CD14-positive monocyte (primary cell): Measurements from ENCODE around the gene NOP10. TPM values are rescaled to one million over a fixed set of nuclear protein-coding genes. Genes with fewer than 3 reads are reported as not detected.
"Not testable (repeated sequence)": the region's sequence is repeated elsewhere in the genome, so short reads cannot be mapped to it uniquely, and the experiment has no call there.

Source experiments
- DNase-seq, 3 donors: peaks; one replicate each; pipeline ENCODE4 v3.0.0-alpha.2; 2011 to 2022
- H2AFZ ChIP-seq: 2 replicates; pipeline ENCODE4 v1.6.0; 2012; ENCODE audit warnings: mild to moderate bottlenecking, low read depth, low read length, inconsistent platforms; ENCODE audit not compliant: insufficient read depth, poor library complexity, severe bottlenecking
- H3K27ac ChIP-seq, 2 donors: 1 replicate in 1 of 2; 2 replicates in 1 of 2; pipeline ENCODE4 v1.5.1; 2012 to 2013; ENCODE audit warnings: low read length in 2 of 2, control low read depth in 1 of 2, inconsistent platforms in 1 of 2, low read depth in 1 of 2, mild to moderate bottlenecking in 1 of 2
- H3K27me3 ChIP-seq, 2 donors: one replicate each; pipeline versions ENCODE4 v1.6.0 to v1.6.1; 2011 to 2013; ENCODE audit warnings: low read length in 2 of 2; ENCODE audit not compliant: control insufficient read depth in 2 of 2, insufficient read depth in 2 of 2
- H3K36me3 ChIP-seq, 2 donors: replicated peaks in 1 of 2; 1 replicate in 1 of 2; 2 replicates in 1 of 2; pipeline versions ENCODE4 v1.5.1 to v1.6.1; 2012 to 2013; ENCODE audit warnings: low read length in 2 of 2, control low read depth in 1 of 2, inconsistent platforms in 1 of 2, mild to moderate bottlenecking in 1 of 2; ENCODE audit not compliant: insufficient read depth in 2 of 2, control insufficient read depth in 1 of 2
- H3K4me1 ChIP-seq, 2 donors: 1 replicate in 1 of 2; 2 replicates in 1 of 2; pipeline versions ENCODE4 v1.5.1 to v1.6.1; 2012 to 2013; ENCODE audit warnings: low read length in 2 of 2, control low read depth in 1 of 2, inconsistent platforms in 1 of 2, mild to moderate bottlenecking in 1 of 2, moderate library complexity in 1 of 2; ENCODE audit not compliant: insufficient read depth in 2 of 2, control insufficient read depth in 1 of 2
- H3K4me2 ChIP-seq: replicated peaks from 2 replicates; pipeline ENCODE3; 2012; ENCODE audit warnings: low read length, moderate library complexity, mild to moderate bottlenecking; ENCODE audit not compliant: poor library complexity, severe bottlenecking; ENCODE audit errors: extremely low read depth
- H3K4me3 ChIP-seq, 3 experiments: fragments of 200-600 bp in 1 of 3; sonication (generic) in 1 of 3; replicated peaks in 1 of 3; 1 replicate in 2 of 3; 2 replicates in 1 of 3; pipeline ENCODE4 v1.5.1; 2011 to 2013; ENCODE audit warnings: low read length in 3 of 3, mild to moderate bottlenecking in 3 of 3, control low read depth in 2 of 3, low read depth in 2 of 3, inconsistent platforms in 1 of 3, moderate library complexity in 1 of 3
- H3K79me2 ChIP-seq: 2 replicates; pipeline ENCODE4 v1.6.0; 2012; ENCODE audit warnings: mild to moderate bottlenecking, control low read depth, inconsistent platforms, low read length, moderate library complexity; ENCODE audit not compliant: insufficient read depth
- H3K9ac ChIP-seq: 2 replicates; pipeline ENCODE4 v1.6.0; 2017; ENCODE audit warnings: low read length, mild to moderate bottlenecking; ENCODE audit not compliant: insufficient read depth, poor library complexity, severe bottlenecking
- H3K9me3 ChIP-seq, 2 donors: replicated peaks in 1 of 2; 1 replicate in 1 of 2; 2 replicates in 1 of 2; pipeline versions ENCODE4 v1.5.1 to v1.6.1; 2012 to 2013; ENCODE audit warnings: low read length in 2 of 2, control low read depth in 1 of 2; ENCODE audit not compliant: control insufficient read depth in 1 of 2, insufficient read depth in 1 of 2
- H4K20me1 ChIP-seq: 2 replicates; pipeline ENCODE4 v1.6.0; 2012; ENCODE audit warnings: mild to moderate bottlenecking, low read length, control low read depth, moderate library complexity; ENCODE audit not compliant: insufficient read depth
- H3K27ac Mint-ChIP-seq, 7 donors: one replicate each; pipeline ENCODE4 v1.8.0; 2020; ENCODE audit warnings: mild to moderate bottlenecking in 7 of 7, mixed read lengths in 7 of 7, moderate library complexity in 6 of 7, inconsistent platforms in 2 of 7
- H3K27me3 Mint-ChIP-seq, 3 donors: one replicate each; pipeline ENCODE4 v1.8.0; 2021 to 2022; ENCODE audit warnings: low read depth in 3 of 3, mild to moderate bottlenecking in 3 of 3, mixed read lengths in 3 of 3, moderate library complexity in 3 of 3, inconsistent platforms in 1 of 3
- H3K36me3 Mint-ChIP-seq, 2 donors: one replicate each; pipeline ENCODE4 v1.8.0; 2020; ENCODE audit warnings: mixed read lengths in 2 of 2, inconsistent platforms in 1 of 2, mild to moderate bottlenecking in 1 of 2
- H3K4me1 Mint-ChIP-seq: one replicate; pipeline ENCODE4 v1.8.0; 2020; ENCODE audit warnings: mild to moderate bottlenecking, mixed read lengths
- H3K4me3 Mint-ChIP-seq, 2 donors: one replicate each; pipeline ENCODE4 v1.8.0; 2020; ENCODE audit warnings: mild to moderate bottlenecking in 2 of 2, mixed read lengths in 2 of 2, moderate library complexity in 1 of 2
- H3K9me3 Mint-ChIP-seq, 7 donors: one replicate each; pipeline ENCODE4 v1.8.0; 2020 to 2022; ENCODE audit warnings: mixed read lengths in 7 of 7, mild to moderate bottlenecking in 6 of 7, moderate library complexity in 6 of 7, inconsistent platforms in 2 of 7
- WGBS: methylation state at CpG from one replicate; pipeline ENCODE4 v1.1.5; 2013; ENCODE audit warnings: missing lambda C conversion rate; ENCODE audit not compliant: insufficient coverage; 5-methylcytosine and 5-hydroxymethylcytosine counted together
- intact Hi-C, 2 donors: fragments of 100-400 bp; cut with micrococcal nuclease; formaldehyde crosslinking; loops; one replicate each; pipeline versions ENCODE4 v1.15.0 to v1.15.1; 2023
- polyA minus RNA-seq: library from RNA; depleted of rRNA, polyadenylated mRNA; stranded (reverse); fragments of >200 nt; gene quantifications from 2 replicates; pipeline ENCODE4 v1.2.3, GENCODE V29; 2012
- polyA plus RNA-seq, 3 donors: library from polyadenylated mRNA; depleted of rRNA in 1 of 3; unstranded in 2 of 3; stranded (reverse) in 1 of 3; fragments of 300-500 nt in 2 of 3; fragments of >200 nt in 1 of 3; fragmentation: Illumina TruSeq in 2 of 3; gene quantifications; 1 replicate in 2 of 3; 2 replicates in 1 of 3; pipeline ENCODE4 v1.2.3, GENCODE V29; 2012 to 2021
- total RNA-seq, 12 experiments: library from RNA in 1 of 12; stranded (reverse) in 1 of 12; fragments of 120-200 nt in 1 of 12; gene quantifications; one replicate each; pipeline ENCODE4 v1.2.4 and lab custom pipeline; 2013 to 2026; ENCODE audit warnings: mixed read lengths in 6 of 12, inconsistent platforms in 1 of 12
- TF ChIP-seq, protein P1 (sequence below): fragments of 200-600 bp; IDR thresholded peaks from one replicate; pipeline ENCODE4 v1.8.0; 2022; ENCODE audit warnings: antibody characterized with exemption, mild to moderate bottlenecking

NOP10 gene
- 272 TPM for total RNA-seq (2013)
- 100 to 1,000 TPM; 260 to 677 (median 586) TPM for polyA plus RNA-seq
- 160 and 292 TPM in 2 replicates for polyA minus RNA-seq
- 33.9 to 88.7 (median 51.5) reads per million in 11 experiments for total RNA-seq (lab: John Stamatoyannopoulos, UW)

DNA sequence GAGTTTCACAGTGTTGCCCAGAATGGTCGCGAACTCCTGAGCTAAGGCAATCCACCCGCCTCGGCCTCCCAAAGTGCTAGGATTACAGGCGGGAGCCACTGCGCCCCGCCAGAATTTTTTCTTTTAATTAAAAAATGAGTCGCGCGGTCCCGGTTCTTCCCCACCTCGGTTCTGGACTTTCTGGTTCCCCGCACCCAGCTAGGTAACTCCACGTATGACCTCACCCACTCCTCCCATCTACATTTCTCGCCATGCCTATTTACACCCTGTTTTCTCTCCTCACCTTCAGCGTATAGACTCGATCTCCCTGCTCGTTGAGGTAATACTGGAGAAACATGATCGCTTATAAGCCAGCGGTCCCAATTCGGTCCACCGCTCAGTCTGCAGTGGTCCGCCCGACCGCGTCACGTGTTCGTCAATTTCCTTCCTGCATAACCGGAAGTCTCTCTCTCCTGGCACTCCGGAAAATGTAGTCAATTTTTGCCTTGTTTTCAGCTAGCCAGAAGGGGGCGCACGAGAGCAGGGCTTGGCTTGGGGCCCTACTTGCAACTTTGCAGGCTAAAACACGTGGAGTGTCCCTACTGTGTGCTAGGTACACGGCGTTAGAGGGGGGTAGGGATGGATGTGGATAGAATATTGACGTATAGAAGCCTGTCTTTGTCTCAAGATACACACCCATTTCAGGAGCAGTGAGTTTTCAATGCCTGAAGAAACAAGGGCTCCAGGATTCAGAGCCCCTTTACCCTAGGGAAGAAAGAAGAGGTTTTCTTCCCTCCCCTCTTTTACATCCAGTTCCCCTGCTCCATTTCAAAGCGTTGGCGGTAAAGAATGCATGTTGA is at the start of gene NOP10, which contains the start of gene NUTM1:
Gene NOP10 (minus strand): TSS at position 400 of the 839 bp plus-strand sequence. CDS start 63 bp downstream, at position 337.
Gene NUTM1 (plus strand): TSS at position 579 of the 839 bp plus-strand sequence. CDS start 382 bp downstream, outside the sequence.
- Histone ChIP-seq H3K4me1 (peaks cover 26 to 29% of the 10 kb centered on the region in 2 donors), H3K9ac (peak within 1 kb of the TSS; percentile 69), H3K79me2 (peaks cover 50% of the 10 kb centered on the region), H3K27me3 (no peaks in the 10 kb centered on the region), H4K20me1 (peaks cover 23% of the 10 kb centered on the region), H3K4me3 (peak within 1 kb of the TSS; percentile 62 to 96 (median 96)), H3K4me2 (peak within 1 kb of the TSS; percentile 72), H3K36me3 (peaks cover 0 to 31% of the 10 kb centered on the region in 2 donors), H3K27ac (peak within 1 kb of the TSS; percentile 43 to 86), H2AFZ (peak within 1 kb of the TSS; percentile 85), H3K9me3 (no peaks in the 10 kb centered on the region)
- no peaks in the 10 kb centered on the region for H3K9me3 Mint-ChIP-seq
- peaks cover 20 to 30% of the 10 kb centered on the region in 2 donors for H3K36me3 Mint-ChIP-seq
- H3K4me3 Mint-ChIP-seq, result no peak within 1 kb of the TSS
- TF ChIP-seq, protein P1, sequence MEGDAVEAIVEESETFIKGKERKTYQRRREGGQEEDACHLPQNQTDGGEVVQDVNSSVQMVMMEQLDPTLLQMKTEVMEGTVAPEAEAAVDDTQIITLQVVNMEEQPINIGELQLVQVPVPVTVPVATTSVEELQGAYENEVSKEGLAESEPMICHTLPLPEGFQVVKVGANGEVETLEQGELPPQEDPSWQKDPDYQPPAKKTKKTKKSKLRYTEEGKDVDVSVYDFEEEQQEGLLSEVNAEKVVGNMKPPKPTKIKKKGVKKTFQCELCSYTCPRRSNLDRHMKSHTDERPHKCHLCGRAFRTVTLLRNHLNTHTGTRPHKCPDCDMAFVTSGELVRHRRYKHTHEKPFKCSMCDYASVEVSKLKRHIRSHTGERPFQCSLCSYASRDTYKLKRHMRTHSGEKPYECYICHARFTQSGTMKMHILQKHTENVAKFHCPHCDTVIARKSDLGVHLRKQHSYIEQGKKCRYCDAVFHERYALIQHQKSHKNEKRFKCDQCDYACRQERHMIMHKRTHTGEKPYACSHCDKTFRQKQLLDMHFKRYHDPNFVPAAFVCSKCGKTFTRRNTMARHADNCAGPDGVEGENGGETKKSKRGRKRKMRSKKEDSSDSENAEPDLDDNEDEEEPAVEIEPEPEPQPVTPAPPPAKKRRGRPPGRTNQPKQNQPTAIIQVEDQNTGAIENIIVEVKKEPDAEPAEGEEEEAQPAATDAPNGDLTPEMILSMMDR, result peak; percentile 95
- peak; percentile 90 to 93 (median 91) for DNase-seq
- peaks cover 0 to 2% (median 2%) of the 10 kb centered on the region in 3 donors for H3K27me3 Mint-ChIP-seq
- H3K27ac Mint-ChIP-seq, result peak within 1 kb of the TSS in 2 of 7 donors; percentile 26 to 84
- H3K4me1 Mint-ChIP-seq, result peaks cover 28% of the 10 kb centered on the region
- intact Hi-C loops, result loop anchor here (1.0 to 5.0 kb wide), 3 partner anchors 24 to 101 kb away; partner anchors contain the start of gene LPCAT4 (in 2 of the 2)
- 0% methylated on average over 33 of the region's 38 CpGs for WGBS

- H3K4me3 Mint-ChIP-seq, H3K9me3 Mint-ChIP-seq, H3K9me3 ChIP-seq, H3K4me1 Mint-ChIP-seq, H3K4me3 ChIP-seq, H4K20me1 ChIP-seq, intact Hi-C loops, H3K4me1 ChIP-seq, H3K9ac ChIP-seq, H3K4me2 ChIP-seq, H3K79me2 ChIP-seq, H3K27me3 Mint-ChIP-seq, H2AFZ ChIP-seq, DNase-seq, H3K36me3 ChIP-seq, H3K27me3 ChIP-seq, H3K27ac Mint-ChIP-seq, H3K36me3 Mint-ChIP-seq, H3K27ac ChIP-seq: not testable (repeated sequence)
- no CpG with 5 or more reads among the region's 16 CpGs for WGBS
Measured at GRCh38 chr15:34389594-34390086, 46.7 kb upstream of the NOP10 start.

DNA sequence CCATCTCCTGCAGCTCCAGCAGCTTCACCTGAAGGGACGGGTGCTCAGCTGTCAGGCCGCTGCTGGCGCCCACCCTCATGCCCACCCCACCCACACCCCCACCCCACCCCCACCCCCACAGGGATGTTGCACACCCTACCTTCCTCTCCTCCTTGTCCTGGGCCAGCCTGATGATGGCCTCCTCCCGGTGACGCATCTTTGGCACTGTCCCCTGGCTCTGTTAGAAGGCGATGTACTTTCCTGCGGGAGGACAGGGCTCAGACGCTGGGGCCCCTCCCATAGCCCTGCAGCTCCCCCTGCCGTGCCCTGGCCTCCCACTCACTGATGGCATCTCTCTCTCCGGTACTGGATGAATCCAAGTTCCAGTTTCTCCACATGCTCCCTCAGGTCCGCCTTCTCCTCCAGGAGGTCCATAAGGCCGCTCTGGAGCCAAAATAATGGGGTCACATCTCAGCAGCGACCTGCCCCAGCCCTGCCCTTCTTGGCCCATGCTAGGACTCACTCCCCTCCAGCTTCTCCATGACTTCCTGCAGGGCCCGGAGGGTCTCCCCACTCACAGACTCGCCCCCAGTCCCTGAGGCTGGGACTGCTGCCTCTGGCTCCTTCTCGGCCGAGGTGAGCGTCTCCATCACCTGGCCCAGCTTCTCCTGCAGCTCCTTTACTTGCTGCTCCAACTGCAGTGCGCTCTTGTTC is 39.0 kb upstream of the NOP10 start:
- H3K9me3 ChIP-seq, H3K27me3 ChIP-seq, H3K4me1 Mint-ChIP-seq, H3K4me3 Mint-ChIP-seq, H3K36me3 ChIP-seq, intact Hi-C loops, H2AFZ ChIP-seq, H3K27ac ChIP-seq, H3K4me1 ChIP-seq, H3K36me3 Mint-ChIP-seq, H3K4me3 ChIP-seq, H3K4me2 ChIP-seq, H4K20me1 ChIP-seq, H3K27ac Mint-ChIP-seq, H3K9ac ChIP-seq, H3K79me2 ChIP-seq, H3K27me3 Mint-ChIP-seq, DNase-seq, H3K9me3 Mint-ChIP-seq: not testable (repeated sequence)
- no CpG with 5 or more reads among the region's 19 CpGs for WGBS
